CD4-positive, alpha-beta T cell (primary cell): ENCODE data around the gene PRKD2. TPM values are rescaled to one million over a fixed set of nuclear protein-coding genes. Genes with fewer than 3 reads are reported as not detected.

ENCODE experiments used
- ATAC-seq: fragments of 200-7000 bp; cut with Tn5 transposase; one replicate; pipeline ENCODE4 v1.10.0; 2022; ENCODE audit warnings: mild to moderate bottlenecking; ENCODE audit not compliant: poor library complexity
- CTCF ChIA-PET: fragments of 350-600 bp; sonication (Branson Sonifier 250); formaldehyde crosslinking; loops from one replicate; lab custom pipeline; 2021; ENCODE audit warnings: antibody characterized with exemption, inconsistent platforms; lab: Charles Lee
- POLR2A ChIA-PET: fragments of 350-600 bp; sonication (Branson Sonifier 250); formaldehyde crosslinking; loops from one replicate; lab custom pipeline; 2021; ENCODE audit warnings: antibody characterized with exemption, inconsistent platforms; lab: Charles Lee
- DNase-seq, 14 experiments: peaks; one replicate each; pipeline ENCODE4 v3.0.0-alpha.2; 2013 to 2020; ENCODE audit warnings: mixed read lengths in 2 of 14
- H3K27ac ChIP-seq, 2 donors: one replicate each; pipeline versions ENCODE4 v1.5.1 to v1.7.0; 2013; ENCODE audit warnings: low read length in 2 of 2, low read depth in 1 of 2, mild to moderate bottlenecking in 1 of 2
- H3K27me3 ChIP-seq, 2 experiments: 1 replicate in 1 of 2; 2 replicates in 1 of 2; pipeline versions ENCODE4 v1.6.1 to v1.7.0; 2013; ENCODE audit warnings: low read length in 2 of 2, control low read depth in 1 of 2, mild to moderate bottlenecking in 1 of 2, moderate library complexity in 1 of 2; ENCODE audit not compliant: insufficient read depth in 2 of 2, control insufficient read depth in 1 of 2
- H3K36me3 ChIP-seq: one replicate; pipeline ENCODE4 v1.6.1; 2013; ENCODE audit warnings: low read length, control low read depth; ENCODE audit not compliant: insufficient read depth
- H3K4me1 ChIP-seq: one replicate; pipeline ENCODE4 v1.6.1; 2013; ENCODE audit warnings: low read length, control low read depth; ENCODE audit not compliant: insufficient read depth
- H3K4me3 ChIP-seq: one replicate; pipeline ENCODE4 v1.5.1; 2013; ENCODE audit warnings: mild to moderate bottlenecking, low read length, moderate library complexity
- H3K9me3 ChIP-seq, 2 experiments: 1 replicate in 1 of 2; 2 replicates in 1 of 2; pipeline versions ENCODE4 v1.6.1 to v1.7.0; 2013; ENCODE audit warnings: low read length in 2 of 2, mild to moderate bottlenecking in 2 of 2, control low read depth in 1 of 2, moderate library complexity in 1 of 2; ENCODE audit not compliant: control insufficient read depth in 1 of 2, insufficient read depth in 1 of 2
- H3K27ac Mint-ChIP-seq: one replicate; pipeline ENCODE4 v1.8.0; 2020; ENCODE audit warnings: mixed read lengths
- H3K27me3 Mint-ChIP-seq: one replicate; pipeline ENCODE4 v1.8.0; 2021; ENCODE audit warnings: mixed read lengths
- H3K36me3 Mint-ChIP-seq: one replicate; pipeline ENCODE4 v1.8.0; 2021; ENCODE audit warnings: low read depth, mixed read lengths
- H3K4me1 Mint-ChIP-seq: one replicate; pipeline ENCODE4 v1.8.0; 2021; ENCODE audit warnings: low read depth, mixed read lengths
- H3K4me3 Mint-ChIP-seq: one replicate; pipeline ENCODE4 v1.8.0; 2020; ENCODE audit warnings: mild to moderate bottlenecking, mixed read lengths
- H3K9me3 Mint-ChIP-seq: one replicate; pipeline ENCODE4 v1.8.0; 2020; ENCODE audit warnings: mixed read lengths
- intact Hi-C, 2 experiments: fragments of 100-400 bp; cut with DNase I in 1 of 2; cut with micrococcal nuclease in 1 of 2; formaldehyde crosslinking; loops; one replicate each; pipeline versions ENCODE4 v1.15.1 to v1.9.0; 2023 to 2025; cut with DNase I, micrococcal nuclease
- total RNA-seq, 174 experiments: library from RNA in 2 of 174; stranded (reverse) in 2 of 174; gene quantifications; one replicate each; pipeline ENCODE4 v1.2.3 and lab custom pipeline; 2021 to 2026
- TF ChIP-seq, protein P1 (sequence below): fragments of 200-600 bp; IDR thresholded peaks from one replicate; pipeline ENCODE4 v1.8.0; 2022; ENCODE audit warnings: antibody characterized with exemption, mild to moderate bottlenecking

Gene PRKD2
- total RNA-seq, 2 experiments from 2014 or later, result 105 to 113 TPM

DNA sequence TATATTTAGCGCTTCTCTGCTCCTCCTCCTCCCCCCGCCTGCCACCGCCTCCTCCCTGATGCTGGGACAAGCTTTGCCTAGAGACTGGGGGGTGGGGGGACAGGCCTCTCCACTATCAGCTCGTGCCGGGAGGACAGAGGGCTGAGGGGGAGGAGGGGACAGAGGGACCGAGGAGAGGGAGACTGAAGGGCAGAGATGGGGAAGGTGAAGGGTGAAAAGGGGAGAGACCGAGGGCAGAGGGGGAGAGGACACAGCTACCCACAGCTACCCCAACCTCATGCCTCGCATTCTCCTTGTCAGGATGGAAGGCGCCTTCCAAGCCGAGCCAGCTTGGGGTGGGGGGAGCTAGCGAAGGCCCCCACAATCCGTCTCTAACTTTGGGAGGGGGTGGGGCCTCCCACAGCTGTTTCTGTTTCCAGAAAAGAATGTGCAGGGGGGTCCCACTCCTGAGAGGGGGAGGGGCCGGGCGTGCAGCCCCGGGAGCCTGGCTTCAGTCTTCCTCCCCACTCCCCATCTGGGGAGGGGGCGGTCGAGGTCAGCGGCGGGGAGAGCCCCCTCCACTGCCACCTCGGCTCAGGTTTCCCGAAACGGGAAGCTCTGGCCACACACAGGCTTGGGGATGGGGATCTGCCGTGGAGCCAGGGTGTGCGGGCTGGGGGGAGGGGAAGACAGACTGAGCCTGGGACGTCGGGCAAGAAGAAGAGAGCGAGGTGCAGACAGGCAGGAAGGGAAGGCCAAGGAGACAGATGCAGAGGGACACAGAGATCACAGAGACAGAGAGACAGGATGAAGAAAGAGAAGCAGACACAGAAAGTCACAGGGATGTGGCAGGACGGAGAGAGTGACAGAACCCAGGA is 57.5 kb downstream of the PRKD2 start:
- Mint-ChIP-seq H3K4me3 (peak overlapping the region; percentile 52), H3K27ac (no peak overlapping the region), H3K4me1 (peaks cover 20% of the 10 kb centered on the region), H3K9me3 (no peaks in the 10 kb centered on the region), H3K27me3 (peaks cover 35% of the 10 kb centered on the region), H3K36me3 (no peaks in the 10 kb centered on the region)
- Histone ChIP-seq H3K36me3 (no peaks in the 10 kb centered on the region), H3K4me3 (no peak overlapping the region), H3K9me3 (peaks cover 0 to 15% of the 10 kb centered on the region in 2 experiments), H3K27me3 (peaks cover 24 to 26% of the 10 kb centered on the region in 2 experiments), H3K27ac (no peak overlapping the region), H3K4me1 (peaks cover 32% of the 10 kb centered on the region)
- intact Hi-C loops, result loop anchor here in 1 of 2 experiments (1.0 to 10.0 kb wide), 2 partner anchors 42 to 265 kb away; no protein-coding TSS in a partner anchor
- ChIA-PET CTCF (interaction anchor here (0.6 to 0.7 kb wide), 2 partner anchors 42 to 45 kb away, joined by 3 to 5 read pairs; no protein-coding TSS in a partner anchor), POLR2A (interaction anchor here (0.8 kb wide), 1 partner anchor 130 kb away, joined by 4 read pairs; no protein-coding TSS in a partner anchor)
- peak in 3 of 14 experiments; percentile 9 to 50 (median 45) for DNase-seq
- ATAC-seq, result no peak
- TF ChIP-seq, protein P1, sequence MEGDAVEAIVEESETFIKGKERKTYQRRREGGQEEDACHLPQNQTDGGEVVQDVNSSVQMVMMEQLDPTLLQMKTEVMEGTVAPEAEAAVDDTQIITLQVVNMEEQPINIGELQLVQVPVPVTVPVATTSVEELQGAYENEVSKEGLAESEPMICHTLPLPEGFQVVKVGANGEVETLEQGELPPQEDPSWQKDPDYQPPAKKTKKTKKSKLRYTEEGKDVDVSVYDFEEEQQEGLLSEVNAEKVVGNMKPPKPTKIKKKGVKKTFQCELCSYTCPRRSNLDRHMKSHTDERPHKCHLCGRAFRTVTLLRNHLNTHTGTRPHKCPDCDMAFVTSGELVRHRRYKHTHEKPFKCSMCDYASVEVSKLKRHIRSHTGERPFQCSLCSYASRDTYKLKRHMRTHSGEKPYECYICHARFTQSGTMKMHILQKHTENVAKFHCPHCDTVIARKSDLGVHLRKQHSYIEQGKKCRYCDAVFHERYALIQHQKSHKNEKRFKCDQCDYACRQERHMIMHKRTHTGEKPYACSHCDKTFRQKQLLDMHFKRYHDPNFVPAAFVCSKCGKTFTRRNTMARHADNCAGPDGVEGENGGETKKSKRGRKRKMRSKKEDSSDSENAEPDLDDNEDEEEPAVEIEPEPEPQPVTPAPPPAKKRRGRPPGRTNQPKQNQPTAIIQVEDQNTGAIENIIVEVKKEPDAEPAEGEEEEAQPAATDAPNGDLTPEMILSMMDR, result no peak

DNA sequence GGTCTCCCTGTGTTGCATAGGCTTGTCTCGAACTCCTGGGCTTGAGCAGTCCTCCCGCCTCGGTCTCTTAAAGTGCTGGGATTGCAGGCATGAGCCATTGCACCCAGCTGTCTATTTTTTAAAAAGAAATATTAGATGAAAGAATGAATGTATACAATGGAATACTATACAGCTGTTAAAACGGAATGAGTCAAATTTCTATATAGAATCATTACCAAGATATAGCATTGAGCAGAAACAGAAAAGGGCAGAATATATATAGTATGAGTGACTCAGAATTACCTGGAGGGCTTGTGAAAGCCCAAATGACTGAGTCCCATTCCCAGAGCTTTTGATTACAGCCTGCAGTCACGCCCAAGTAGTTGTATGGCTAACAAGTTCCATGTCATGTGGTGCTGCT is 60.4 kb downstream of the PRKD2 start:
- Mint-ChIP-seq H3K9me3 (no peaks in the 10 kb centered on the region), H3K27ac (no peak overlapping the region), H3K4me1 (peaks cover 14% of the 10 kb centered on the region), H3K27me3 (peaks cover 57% of the 10 kb centered on the region), H3K4me3 (no peak overlapping the region), H3K36me3 (no peaks in the 10 kb centered on the region)
- ChIA-PET POLR2A (no interaction called here), CTCF (interaction anchor here (0.7 to 1.7 kb wide), 2 partner anchors 42 to 529 kb away, joined by 3 to 6 read pairs; no protein-coding TSS in a partner anchor)
- H3K4me1 ChIP-seq, result peaks cover 24% of the 10 kb centered on the region
- ATAC-seq (no peak), DNase-seq (no peak)
- peaks cover 0 to 15% of the 10 kb centered on the region in 2 experiments for H3K9me3 ChIP-seq
- no peak overlapping the region for H3K27ac ChIP-seq
- TF ChIP-seq, protein P1, result no peak
- H3K4me3 ChIP-seq, result no peak overlapping the region
- intact Hi-C loops, result no loop called here
- H3K36me3 ChIP-seq, result no peaks in the 10 kb centered on the region
- peaks cover 32 to 33% of the 10 kb centered on the region in 2 experiments for H3K27me3 ChIP-seq

GRCh38 chr19:46654621-46655152 is 62.2 kb downstream of the PRKD2 start:
- peaks cover 9% of the 10 kb centered on the region for H3K4me1 ChIP-seq
- peaks cover 0 to 7% of the 10 kb centered on the region in 2 experiments for H3K9me3 ChIP-seq
- H3K36me3 ChIP-seq, result no peaks in the 10 kb centered on the region
- Mint-ChIP-seq H3K27me3 (peaks cover 61% of the 10 kb centered on the region), H3K4me3 (no peak overlapping the region), H3K27ac (no peak overlapping the region), H3K36me3 (no peaks in the 10 kb centered on the region), H3K9me3 (no peaks in the 10 kb centered on the region), H3K4me1 (peaks cover 8% of the 10 kb centered on the region)
- ChIA-PET POLR2A (no interaction called here), CTCF (no interaction called here)
- H3K27me3 ChIP-seq, result peaks cover 28 to 32% of the 10 kb centered on the region in 2 experiments
- DNase-seq (no peak), ATAC-seq (no peak)
- no peak overlapping the region for H3K4me3 ChIP-seq
- intact Hi-C loops, result no loop called here
- H3K27ac ChIP-seq, result no peak overlapping the region
- TF ChIP-seq, protein P1, result no peak
